ENCODE data around the gene BPIFA2. TPM values are rescaled to one million over a fixed set of nuclear protein-coding genes. Genes with fewer than 3 reads are reported as not detected.

Gene BPIFA2
- polyA plus RNA-seq, 3 donors, result not detected

DNA sequence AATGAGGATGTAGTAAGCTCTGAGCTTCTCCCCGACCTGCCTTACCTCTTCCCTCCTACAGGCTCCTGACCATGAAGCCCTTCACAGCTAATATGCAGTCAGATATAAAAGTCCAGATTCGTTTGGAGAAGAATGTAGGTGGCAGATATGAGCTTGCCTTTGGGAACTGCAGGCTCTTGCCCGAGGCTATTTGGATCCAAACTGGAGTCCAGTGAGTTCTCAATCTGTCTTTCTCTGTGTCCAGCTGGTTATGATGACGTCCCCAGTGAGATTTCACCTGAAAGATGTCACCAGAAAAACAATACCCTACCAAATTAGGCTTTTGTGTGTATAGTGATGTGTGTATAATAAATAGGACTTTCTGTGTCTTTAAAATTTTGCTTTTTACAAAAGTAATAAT is 34.5 kb downstream of the BPIFA2 start:
- Histone ChIP-seq H3K9me3 (replicated peaks in 1 of 2; ENCODE audit: control insufficient read depth in 1 of 2, insufficient read depth in 1 of 2, low read length in 2 of 2) (no peaks in the 10 kb centered on the region), H2AFZ (ENCODE audit: insufficient read depth, low read depth, low read length, poor library complexity, severe bottlenecking) (no peak overlapping the region), H3K27ac (ENCODE audit: low read depth in 1 of 2, low read length in 2 of 2) (no peak overlapping the region), H4K20me1 (ENCODE audit: insufficient read depth, low read length) (no peaks in the 10 kb centered on the region), H3K36me3 (replicated peaks in 1 of 2; ENCODE audit: control insufficient read depth in 1 of 2, insufficient read depth in 2 of 2, low read length in 2 of 2) (no peaks in the 10 kb centered on the region), H3K4me2 (replicated peaks; ENCODE audit: extremely low read depth, low read length, poor library complexity, severe bottlenecking) (no peak overlapping the region), H3K27me3 (ENCODE audit: control insufficient read depth in 2 of 2, insufficient read depth in 2 of 2, low read length in 2 of 2) (no peaks in the 10 kb centered on the region), H3K9ac (ENCODE audit: insufficient read depth, low read length, poor library complexity, severe bottlenecking) (no peak overlapping the region), H3K4me1 (ENCODE audit: control insufficient read depth in 1 of 2, insufficient read depth in 2 of 2, low read length in 2 of 2) (no peaks in the 10 kb centered on the region), H3K4me3 (replicated peaks in 1 of 3; ENCODE audit: low read depth in 2 of 3, low read length in 3 of 3) (no peak overlapping the region), H3K79me2 (ENCODE audit: insufficient read depth, low read length) (no peaks in the 10 kb centered on the region)
- Mint-ChIP-seq H3K27me3 (ENCODE audit: low read depth in 3 of 3) (peaks cover 5 to 12% (median 6%) of the 10 kb centered on the region in 3 donors), H3K4me1 (no peaks in the 10 kb centered on the region), H3K9me3 (no peaks in the 10 kb centered on the region), H3K27ac (no peak overlapping the region), H3K36me3 (no peaks in the 10 kb centered on the region), H3K4me3 (no peak overlapping the region)
- TF ChIP-seq, protein P1, sequence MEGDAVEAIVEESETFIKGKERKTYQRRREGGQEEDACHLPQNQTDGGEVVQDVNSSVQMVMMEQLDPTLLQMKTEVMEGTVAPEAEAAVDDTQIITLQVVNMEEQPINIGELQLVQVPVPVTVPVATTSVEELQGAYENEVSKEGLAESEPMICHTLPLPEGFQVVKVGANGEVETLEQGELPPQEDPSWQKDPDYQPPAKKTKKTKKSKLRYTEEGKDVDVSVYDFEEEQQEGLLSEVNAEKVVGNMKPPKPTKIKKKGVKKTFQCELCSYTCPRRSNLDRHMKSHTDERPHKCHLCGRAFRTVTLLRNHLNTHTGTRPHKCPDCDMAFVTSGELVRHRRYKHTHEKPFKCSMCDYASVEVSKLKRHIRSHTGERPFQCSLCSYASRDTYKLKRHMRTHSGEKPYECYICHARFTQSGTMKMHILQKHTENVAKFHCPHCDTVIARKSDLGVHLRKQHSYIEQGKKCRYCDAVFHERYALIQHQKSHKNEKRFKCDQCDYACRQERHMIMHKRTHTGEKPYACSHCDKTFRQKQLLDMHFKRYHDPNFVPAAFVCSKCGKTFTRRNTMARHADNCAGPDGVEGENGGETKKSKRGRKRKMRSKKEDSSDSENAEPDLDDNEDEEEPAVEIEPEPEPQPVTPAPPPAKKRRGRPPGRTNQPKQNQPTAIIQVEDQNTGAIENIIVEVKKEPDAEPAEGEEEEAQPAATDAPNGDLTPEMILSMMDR (IDR thresholded peaks at IDR 0.05), result no peak
- intact Hi-C loops (cut with micrococcal nuclease), result no loop called here
- 70% methylated on average over 2 of the region's 4 CpGs for WGBS (ENCODE audit: insufficient coverage)
- no peak for DNase-seq

DNA sequence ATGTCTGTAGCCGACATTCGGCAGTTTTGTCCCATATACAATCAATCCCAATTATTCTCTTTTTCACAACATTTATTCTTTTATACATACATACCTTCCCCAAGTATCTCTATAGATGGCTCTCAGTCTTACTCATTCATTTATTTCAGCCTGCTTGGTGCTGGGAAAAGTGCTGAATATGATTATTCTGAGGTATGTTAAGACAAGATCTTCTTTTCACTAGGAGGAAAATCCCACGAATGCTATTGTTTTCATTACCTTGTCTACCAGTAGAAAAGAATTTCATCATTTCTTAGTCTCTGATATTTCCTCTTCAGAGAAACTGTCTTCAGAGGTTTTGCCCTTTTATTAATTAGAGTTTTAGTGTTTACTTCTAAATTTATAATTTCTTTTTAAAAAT is 35.5 kb downstream of the BPIFA2 start:
- peaks cover 6 to 12% (median 8%) of the 10 kb centered on the region in 3 donors for H3K27me3 Mint-ChIP-seq (ENCODE audit: low read depth in 3 of 3)
- TF ChIP-seq, protein P1 (IDR thresholded peaks at IDR 0.05), result no peak
- intact Hi-C loops (cut with micrococcal nuclease), result no loop called here

More for the DNA sequence above, 35.5 kb downstream of the BPIFA2 start:
- DNase-seq, result no peak
- 94% methylated on average over 2 of the region's 3 CpGs for WGBS (ENCODE audit: insufficient coverage)
- H3K27ac Mint-ChIP-seq, result no peak overlapping the region
- Histone ChIP-seq H3K4me3 (replicated peaks in 1 of 3; ENCODE audit: low read depth in 2 of 3, low read length in 3 of 3) (no peak overlapping the region), H3K27me3 (ENCODE audit: control insufficient read depth in 2 of 2, insufficient read depth in 2 of 2, low read length in 2 of 2) (no peaks in the 10 kb centered on the region), H3K27ac (ENCODE audit: low read depth in 1 of 2, low read length in 2 of 2) (no peak overlapping the region), H3K79me2 (ENCODE audit: insufficient read depth, low read length) (no peaks in the 10 kb centered on the region), H3K4me1 (ENCODE audit: control insufficient read depth in 1 of 2, insufficient read depth in 2 of 2, low read length in 2 of 2) (no peaks in the 10 kb centered on the region), H3K9ac (ENCODE audit: insufficient read depth, low read length, poor library complexity, severe bottlenecking) (no peak overlapping the region), H3K36me3 (replicated peaks in 1 of 2; ENCODE audit: control insufficient read depth in 1 of 2, insufficient read depth in 2 of 2, low read length in 2 of 2) (no peaks in the 10 kb centered on the region), H3K4me2 (replicated peaks; ENCODE audit: extremely low read depth, low read length, poor library complexity, severe bottlenecking) (no peak overlapping the region), H2AFZ (ENCODE audit: insufficient read depth, low read depth, low read length, poor library complexity, severe bottlenecking) (no peak overlapping the region), H4K20me1 (ENCODE audit: insufficient read depth, low read length) (no peaks in the 10 kb centered on the region), H3K9me3 (replicated peaks in 1 of 2; ENCODE audit: control insufficient read depth in 1 of 2, insufficient read depth in 1 of 2, low read length in 2 of 2) (no peaks in the 10 kb centered on the region)
- no peak overlapping the region for H3K4me3 Mint-ChIP-seq
- no peaks in the 10 kb centered on the region for H3K9me3 Mint-ChIP-seq
- H3K4me1 Mint-ChIP-seq, result no peaks in the 10 kb centered on the region
- H3K36me3 Mint-ChIP-seq, result no peaks in the 10 kb centered on the region

Data from CD14-positive monocyte (primary cell).